Measurements from ENCODE around the gene ALG14. TPM values are rescaled to one million over a fixed set of nuclear protein-coding genes. Genes with fewer than 3 reads are reported as not detected.

Gene ALG14
- total RNA-seq, 2 experiments from 2014 or later, result 2.7 to 5.8 TPM

DNA sequence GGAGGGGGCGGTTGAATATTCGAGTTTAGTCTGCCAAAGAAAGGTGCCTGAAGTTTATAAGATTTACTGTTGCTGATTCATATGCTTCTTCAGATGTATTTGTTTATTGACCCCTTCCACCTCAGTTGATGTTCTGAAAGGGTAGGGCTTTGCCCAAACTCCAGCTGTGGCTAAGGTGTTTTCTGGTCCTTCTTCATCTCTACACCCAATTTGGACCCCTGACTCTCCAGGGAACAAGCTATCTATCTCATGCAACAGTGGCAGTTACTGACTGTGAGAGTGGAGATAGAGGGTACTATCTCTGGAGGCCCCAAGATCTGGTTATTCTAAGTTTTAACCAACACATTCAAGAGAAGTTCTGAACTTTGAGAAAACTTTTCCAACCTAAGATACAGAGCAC lies 12.6 kb upstream of the ALG14 start:
- peaks cover 4% of the 10 kb centered on the region for H3K4me1 Mint-ChIP-seq (ENCODE audit: low read depth)
- DNase-seq (no peak), ATAC-seq (no peak)
- ChIA-PET CTCF (interaction anchor here (1.0 to 2.7 kb wide), 8 partner anchors 9 to 154 kb away, joined by 4 to 22 read pairs (median 9); partner anchors contain the start of genes ALG14, RWDD3 and TLCD4), POLR2A (interaction anchor here (1.4 kb wide), 1 partner anchor 148 kb away, joined by 3 read pairs; the partner anchor contains the start of gene RWDD3)
- H3K36me3 Mint-ChIP-seq (ENCODE audit: low read depth), result no peaks in the 10 kb centered on the region
- no peak overlapping the region for H3K27ac Mint-ChIP-seq
- no peak overlapping the region for H3K4me3 Mint-ChIP-seq
- no peaks in the 10 kb centered on the region for H3K9me3 Mint-ChIP-seq (ENCODE audit: insufficient read depth)
- peaks cover 10% of the 10 kb centered on the region for H3K27me3 Mint-ChIP-seq (ENCODE audit: low read depth)

DNA sequence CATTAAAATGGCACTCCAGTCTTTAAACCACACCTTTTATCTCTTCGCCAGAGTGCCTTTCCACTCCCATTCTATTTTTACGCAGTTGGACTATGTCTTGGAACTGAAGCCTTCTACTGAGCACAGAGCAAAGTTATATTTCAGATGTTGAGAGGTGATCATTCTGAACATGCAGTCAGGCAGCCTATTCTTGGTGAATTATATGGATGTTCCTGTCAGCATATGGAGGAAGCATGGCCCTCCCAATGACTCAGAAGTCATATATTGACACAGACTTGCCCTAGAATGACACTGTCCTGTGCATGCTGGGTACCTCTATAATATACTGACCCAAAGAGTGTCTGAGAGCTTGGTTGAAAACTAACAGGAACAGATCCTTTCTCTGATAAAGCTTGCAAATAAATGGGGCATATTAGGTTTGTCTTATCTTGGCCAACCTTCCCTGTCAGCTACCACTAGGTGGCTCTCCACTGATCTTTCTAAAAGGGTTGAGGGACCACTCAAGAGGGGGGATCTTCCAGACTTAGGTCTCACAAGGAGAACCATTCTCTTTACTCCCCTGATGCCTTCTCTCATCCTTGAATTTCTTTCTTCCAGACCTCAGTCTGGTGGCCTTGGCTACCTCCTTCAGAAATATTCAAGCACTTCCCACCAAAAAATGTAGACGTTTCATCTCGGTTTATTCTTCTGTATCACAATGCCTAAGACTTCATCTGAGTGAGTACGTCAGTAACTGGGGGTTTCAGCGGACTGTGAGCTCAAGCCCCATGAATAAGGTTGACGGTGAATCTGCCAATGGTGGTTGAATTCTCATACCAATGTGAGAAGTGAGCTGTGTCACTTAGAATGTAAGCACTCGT lies 11.8 kb upstream of the ALG14 start:
- Mint-ChIP-seq H3K4me3 (no peak overlapping the region), H3K27me3 (ENCODE audit: low read depth) (peaks cover 10% of the 10 kb centered on the region), H3K36me3 (ENCODE audit: low read depth) (no peaks in the 10 kb centered on the region), H3K27ac (no peak overlapping the region), H3K4me1 (ENCODE audit: low read depth) (peaks cover 4% of the 10 kb centered on the region), H3K9me3 (ENCODE audit: insufficient read depth) (no peaks in the 10 kb centered on the region)
- CTCF ChIA-PET, result interaction anchor here (0.5 to 2.7 kb wide), 15 partner anchors 9 to 291 kb away, joined by 3 to 22 read pairs (median 6); partner anchors contain the start of genes ALG14, RWDD3 and TLCD4
- ATAC-seq (peak; percentile 51), DNase-seq (peak; percentile 29)
- POLR2A ChIA-PET, result interaction anchor here (0.6 to 1.4 kb wide), 2 partner anchors 11 to 149 kb away, joined by 3 read pairs; partner anchors contain the start of gene RWDD3

DNA sequence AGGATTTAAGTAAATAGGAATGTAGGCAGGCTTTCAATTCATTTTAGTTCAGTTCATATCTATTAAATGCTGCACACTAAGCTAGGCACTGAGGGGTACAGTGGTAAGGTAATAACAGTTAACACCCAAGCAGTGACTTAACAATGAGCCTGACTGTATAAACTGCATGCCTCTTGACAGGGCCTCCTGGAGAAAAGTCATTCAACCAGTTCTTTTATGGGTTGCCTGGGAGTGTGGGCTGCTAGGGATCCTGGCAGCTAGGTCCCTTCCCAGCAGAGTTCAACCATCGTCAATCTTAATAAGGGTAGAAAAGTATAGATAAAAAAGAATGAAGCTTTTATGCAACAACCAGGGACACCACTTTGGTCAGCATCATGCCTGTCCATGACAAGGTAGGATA lies 8.1 kb upstream of the ALG14 start:
- H3K4me1 Mint-ChIP-seq (ENCODE audit: low read depth), result peaks cover 4% of the 10 kb centered on the region
- H3K4me3 Mint-ChIP-seq, result no peak overlapping the region
- DNase-seq, result no peak
- ATAC-seq, result no peak
- no peaks in the 10 kb centered on the region for H3K9me3 Mint-ChIP-seq (ENCODE audit: insufficient read depth)
- ChIA-PET CTCF (interaction anchor here (1.6 kb wide), 1 partner anchor 153 kb away, joined by 7 read pairs; the partner anchor contains the start of gene RWDD3), POLR2A (no interaction called here)
- H3K27me3 Mint-ChIP-seq (ENCODE audit: low read depth), result peaks cover 5% of the 10 kb centered on the region
- H3K27ac Mint-ChIP-seq, result no peak overlapping the region
- H3K36me3 Mint-ChIP-seq (ENCODE audit: low read depth), result no peaks in the 10 kb centered on the region

DNA sequence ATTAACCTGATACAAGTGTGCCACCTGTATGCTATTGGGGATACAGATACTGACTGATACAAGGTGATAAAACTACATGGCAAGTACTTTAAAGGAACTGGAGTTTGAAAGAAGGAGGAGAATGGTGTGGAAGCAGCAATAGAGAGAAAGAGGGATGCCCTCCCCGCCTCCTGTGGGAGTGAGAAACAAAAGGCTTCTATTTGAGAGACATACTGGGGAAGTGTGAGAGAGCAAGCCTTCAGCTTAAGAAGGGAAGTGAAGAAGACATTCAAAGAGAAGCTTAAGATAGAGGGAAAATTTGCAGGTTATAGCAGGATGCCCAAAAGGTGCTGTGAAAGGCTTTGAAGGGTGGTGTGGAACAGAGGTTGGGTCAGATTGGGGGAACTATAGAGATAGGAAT lies 7.7 kb upstream of the ALG14 start:
- no peaks in the 10 kb centered on the region for H3K9me3 Mint-ChIP-seq (ENCODE audit: insufficient read depth)
- ChIA-PET CTCF (interaction anchor here (1.3 to 1.6 kb wide), 2 partner anchors 37 to 153 kb away, joined by 4 to 7 read pairs; partner anchors contain the start of gene RWDD3), POLR2A (no interaction called here)
- no peak for ATAC-seq
- H3K4me3 Mint-ChIP-seq, result no peak overlapping the region
- H3K27me3 Mint-ChIP-seq (ENCODE audit: low read depth), result peaks cover 5% of the 10 kb centered on the region
- H3K4me1 Mint-ChIP-seq (ENCODE audit: low read depth), result peaks cover 4% of the 10 kb centered on the region
- H3K36me3 Mint-ChIP-seq (ENCODE audit: low read depth), result no peaks in the 10 kb centered on the region
- no peak for DNase-seq
- H3K27ac Mint-ChIP-seq, result no peak overlapping the region

DNA sequence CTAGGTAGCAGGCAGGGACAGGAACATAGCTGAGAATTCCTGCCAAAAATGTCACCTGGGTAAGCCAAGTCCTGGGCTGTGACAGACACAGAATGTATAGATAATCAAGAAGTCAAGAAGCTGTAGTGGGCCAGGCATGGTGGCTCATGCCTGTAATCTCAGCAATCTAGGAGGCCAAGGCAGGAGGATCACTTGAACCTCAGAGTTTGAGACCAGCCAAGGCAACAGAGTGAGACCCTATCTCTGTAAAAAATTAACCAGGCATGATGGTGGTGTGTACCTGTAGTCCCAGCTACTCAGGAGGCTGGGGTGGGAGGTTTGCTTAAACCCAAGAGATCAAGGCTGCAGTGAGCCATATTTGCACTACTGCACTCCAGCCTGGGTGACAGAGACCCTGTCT lies 3.3 kb upstream of the ALG14 start:
- DNase-seq (no peak), ATAC-seq (no peak)
- H3K27me3 Mint-ChIP-seq (ENCODE audit: low read depth), result no peaks in the 10 kb centered on the region
- no peaks in the 10 kb centered on the region for H3K9me3 Mint-ChIP-seq (ENCODE audit: insufficient read depth)
- peaks cover 14% of the 10 kb centered on the region for H3K4me1 Mint-ChIP-seq (ENCODE audit: low read depth)
- no peak overlapping the region for H3K27ac Mint-ChIP-seq
- no peaks in the 10 kb centered on the region for H3K36me3 Mint-ChIP-seq (ENCODE audit: low read depth)
- ChIA-PET POLR2A (interaction anchor here (0.6 kb wide), 1 partner anchor 598 kb away, joined by 3 read pairs; no protein-coding TSS in a partner anchor), CTCF (interaction anchor here (0.8 to 2.1 kb wide), 5 partner anchors 8 to 222 kb away, joined by 3 to 10 read pairs (median 7); partner anchors contain the start of gene RWDD3)
- no peak overlapping the region for H3K4me3 Mint-ChIP-seq

DNA sequence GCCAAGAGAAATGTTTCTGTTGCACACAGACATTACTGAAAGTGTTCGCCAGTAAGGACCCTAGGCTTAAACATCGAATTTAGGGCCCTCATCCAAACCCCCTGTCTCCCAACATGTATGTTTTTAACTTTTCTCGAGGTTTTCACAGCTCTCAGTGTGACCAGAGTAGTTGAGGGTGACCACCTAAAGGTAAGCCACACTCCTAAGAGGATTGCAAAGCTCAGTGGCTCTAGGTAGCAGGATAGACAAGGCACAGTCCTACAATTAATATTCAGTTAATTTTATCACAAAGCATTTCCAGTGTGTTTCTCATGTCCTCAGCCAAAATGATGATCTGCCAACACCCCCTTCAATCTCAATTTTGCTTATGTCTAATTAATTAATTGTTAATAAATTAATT lies 695 bp upstream of the ALG14 start:
- no peaks in the 10 kb centered on the region for H3K27me3 Mint-ChIP-seq (ENCODE audit: low read depth)
- ChIA-PET POLR2A (interaction anchor here (0.7 to 2.6 kb wide), 2 partner anchors 11 to 160 kb away, joined by 3 to 9 read pairs; partner anchors contain the start of gene RWDD3), CTCF (interaction anchor here (1.0 to 3.0 kb wide), 5 partner anchors 11 to 271 kb away, joined by 3 to 22 read pairs (median 8); partner anchors contain the start of gene RWDD3)
- no peaks in the 10 kb centered on the region for H3K36me3 Mint-ChIP-seq (ENCODE audit: low read depth)
- H3K4me3 Mint-ChIP-seq, result peak overlapping the region; percentile 96
- DNase-seq (peak; percentile 22), ATAC-seq (no peak)
- H3K9me3 Mint-ChIP-seq (ENCODE audit: insufficient read depth), result no peaks in the 10 kb centered on the region
- peak overlapping the region; percentile 95 for H3K27ac Mint-ChIP-seq
- H3K4me1 Mint-ChIP-seq (ENCODE audit: low read depth), result peaks cover 14% of the 10 kb centered on the region

DNA sequence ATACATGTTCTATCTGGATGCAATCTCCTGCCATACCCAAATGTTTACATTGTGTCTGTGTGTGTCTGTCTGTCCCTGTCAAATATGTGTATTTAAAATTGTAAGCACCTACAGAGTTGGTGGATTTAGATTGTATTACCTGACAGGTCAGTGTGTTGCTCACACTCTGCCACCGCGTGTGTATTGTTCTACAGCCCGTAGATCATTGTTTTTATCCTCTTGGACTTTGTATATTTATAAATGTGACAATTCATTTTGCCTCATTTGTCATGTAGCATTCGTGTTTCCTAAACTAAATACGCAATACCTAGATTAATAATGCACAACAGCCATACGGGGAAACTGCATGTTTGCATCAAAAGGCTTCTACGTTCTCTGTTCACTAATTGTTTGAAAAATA lies 634 bp downstream of the ALG14 start:
- ChIA-PET POLR2A (interaction anchor here (2.6 kb wide), 1 partner anchor 162 kb away, joined by 9 read pairs; the partner anchor contains the start of gene RWDD3), CTCF (interaction anchor here (1.3 to 3.0 kb wide), 3 partner anchors 13 to 218 kb away, joined by 7 to 22 read pairs (median 8); no protein-coding TSS in a partner anchor)
- Mint-ChIP-seq H3K36me3 (ENCODE audit: low read depth) (no peaks in the 10 kb centered on the region), H3K9me3 (ENCODE audit: insufficient read depth) (no peaks in the 10 kb centered on the region), H3K4me1 (ENCODE audit: low read depth) (peaks cover 14% of the 10 kb centered on the region), H3K27ac (peak overlapping the region; percentile 95), H3K27me3 (ENCODE audit: low read depth) (no peaks in the 10 kb centered on the region), H3K4me3 (peak overlapping the region; percentile 96)
- ATAC-seq (no peak), DNase-seq (no peak)

DNA sequence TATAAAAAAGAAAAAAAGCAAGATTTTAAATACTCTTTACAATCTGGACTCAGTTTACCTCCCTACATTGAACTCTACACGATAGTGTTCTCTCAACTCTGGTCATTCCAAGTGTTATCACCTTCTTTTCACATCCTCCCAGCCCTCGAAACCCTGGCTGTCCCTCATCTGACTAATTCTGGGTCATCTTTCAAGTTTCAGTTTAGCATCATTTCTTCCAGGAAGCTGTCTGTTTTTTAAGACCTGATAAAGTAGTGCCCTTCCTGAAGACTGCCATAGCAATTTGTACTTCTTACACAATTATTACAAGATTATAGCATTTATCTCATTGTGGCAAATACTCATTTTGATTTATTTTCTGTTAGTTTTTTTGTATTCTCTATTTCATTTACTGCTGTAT lies 1.2 kb downstream of the ALG14 start:
- POLR2A ChIA-PET, result interaction anchor here (2.6 kb wide), 1 partner anchor 162 kb away, joined by 9 read pairs; the partner anchor contains the start of gene RWDD3
- peaks cover 14% of the 10 kb centered on the region for H3K4me1 Mint-ChIP-seq (ENCODE audit: low read depth)
- peak overlapping the region; percentile 96 for H3K4me3 Mint-ChIP-seq
- DNase-seq (no peak), ATAC-seq (no peak)
- no peak overlapping the region for H3K27ac Mint-ChIP-seq
- H3K9me3 Mint-ChIP-seq (ENCODE audit: insufficient read depth), result no peaks in the 10 kb centered on the region
- no peaks in the 10 kb centered on the region for H3K36me3 Mint-ChIP-seq (ENCODE audit: low read depth)
- CTCF ChIA-PET, result interaction anchor here (3.0 kb wide), 1 partner anchor 13 kb away, joined by 22 read pairs; no protein-coding TSS in a partner anchor
- H3K27me3 Mint-ChIP-seq (ENCODE audit: low read depth), result no peaks in the 10 kb centered on the region

DNA sequence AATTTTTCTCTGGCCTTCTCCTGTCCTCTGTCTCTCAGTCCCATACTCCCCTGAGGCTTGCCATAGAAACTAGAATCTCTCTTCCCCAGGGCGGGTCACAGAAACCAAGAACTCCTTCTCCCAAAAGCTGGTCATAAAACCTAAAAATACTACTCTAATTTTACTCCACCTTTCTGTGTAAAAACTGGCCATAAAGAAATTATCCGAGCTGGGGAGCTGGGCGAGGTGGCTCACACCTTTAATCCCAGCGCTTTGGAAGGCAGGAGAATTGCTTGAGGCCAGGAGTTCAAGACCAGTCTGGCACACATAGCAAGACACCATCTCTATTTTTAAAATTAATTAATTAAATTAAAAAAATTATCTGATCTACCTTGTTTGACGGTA lies 3.0 kb downstream of the ALG14 start:
- ChIA-PET POLR2A (no interaction called here), CTCF (no interaction called here)
- no peak for DNase-seq
- Mint-ChIP-seq H3K27ac (no peak overlapping the region), H3K4me3 (no peak overlapping the region), H3K36me3 (ENCODE audit: low read depth) (no peaks in the 10 kb centered on the region), H3K9me3 (ENCODE audit: insufficient read depth) (no peaks in the 10 kb centered on the region), H3K4me1 (ENCODE audit: low read depth) (peaks cover 14% of the 10 kb centered on the region), H3K27me3 (ENCODE audit: low read depth) (no peaks in the 10 kb centered on the region)
- no peak for ATAC-seq

DNA sequence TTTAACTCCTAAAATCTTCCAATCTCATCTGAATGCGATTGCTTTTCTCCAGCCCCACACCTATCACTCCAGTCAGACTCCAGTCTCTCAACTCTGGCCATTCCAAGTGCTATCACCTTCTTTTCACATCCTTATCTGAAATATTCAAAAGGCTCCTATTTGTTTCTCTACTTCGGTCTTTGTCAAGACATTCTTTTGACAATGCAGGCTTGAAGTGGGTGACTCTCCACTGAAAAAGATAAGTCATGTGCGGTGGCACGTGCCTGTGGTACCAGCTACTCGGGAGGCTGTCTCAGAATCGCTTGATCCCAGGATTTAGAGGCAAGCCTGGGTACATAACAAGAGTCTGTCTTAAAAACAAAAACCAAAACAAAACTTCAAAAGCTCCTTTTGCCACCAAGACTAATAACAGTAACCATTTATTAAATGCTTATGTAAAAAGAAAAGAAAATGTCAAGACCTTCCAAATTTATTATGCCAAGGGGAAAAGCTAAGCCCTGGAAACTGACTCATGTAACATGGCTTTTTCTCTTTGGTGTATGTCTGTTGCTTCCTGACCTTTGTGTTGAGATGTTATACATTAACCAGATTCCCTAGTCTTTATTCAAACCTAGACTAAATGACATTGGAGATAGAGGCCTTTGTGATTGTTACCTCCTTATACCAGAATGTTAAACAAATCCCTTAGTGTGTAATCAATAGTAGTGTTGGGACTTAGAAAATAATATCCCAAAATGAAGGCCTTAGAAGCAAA lies 3.6 kb downstream of the ALG14 start:
- Mint-ChIP-seq H3K9me3 (ENCODE audit: insufficient read depth) (no peaks in the 10 kb centered on the region), H3K27me3 (ENCODE audit: low read depth) (no peaks in the 10 kb centered on the region), H3K4me1 (ENCODE audit: low read depth) (peaks cover 14% of the 10 kb centered on the region), H3K27ac (no peak overlapping the region), H3K4me3 (no peak overlapping the region), H3K36me3 (ENCODE audit: low read depth) (no peaks in the 10 kb centered on the region)
- CTCF ChIA-PET, result interaction anchor here (0.8 to 0.9 kb wide), 2 partner anchors 26 to 215 kb away, joined by 3 read pairs; no protein-coding TSS in a partner anchor
- POLR2A ChIA-PET, result no interaction called here
- DNase-seq, result no peak
- no peak for ATAC-seq

DNA sequence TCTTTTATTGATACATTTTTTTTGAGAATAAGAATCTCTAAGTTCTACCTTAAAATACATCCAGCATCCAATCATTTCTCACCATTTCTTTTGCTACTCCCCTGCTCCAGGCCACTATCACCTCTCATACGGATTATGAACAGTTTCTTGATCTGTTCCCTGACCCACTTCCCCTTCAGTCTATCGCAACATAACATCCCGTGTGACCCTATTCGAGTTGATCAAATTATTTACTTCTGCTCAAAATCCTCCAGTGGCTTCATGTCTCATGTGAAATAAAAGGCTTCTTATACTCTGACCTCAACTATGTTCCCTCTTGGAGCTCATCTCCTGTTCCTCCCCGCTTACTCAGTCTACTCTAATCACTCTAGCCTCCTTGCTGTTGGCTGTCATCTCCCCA lies 5.2 kb downstream of the ALG14 start:
- Mint-ChIP-seq H3K9me3 (ENCODE audit: insufficient read depth) (no peaks in the 10 kb centered on the region), H3K27me3 (ENCODE audit: low read depth) (no peaks in the 10 kb centered on the region), H3K27ac (no peak overlapping the region), H3K4me3 (no peak overlapping the region), H3K36me3 (ENCODE audit: low read depth) (peaks cover 2% of the 10 kb centered on the region), H3K4me1 (ENCODE audit: low read depth) (peaks cover 10% of the 10 kb centered on the region)
- POLR2A ChIA-PET, result no interaction called here
- CTCF ChIA-PET, result interaction anchor here (1.0 to 1.4 kb wide), 2 partner anchors 17 to 213 kb away, joined by 4 read pairs; no protein-coding TSS in a partner anchor
- no peak for ATAC-seq
- no peak for DNase-seq
